Measurements from ENCODE around the gene PPP1R12B.
"Not testable (repeated sequence)": the region's sequence is repeated elsewhere in the genome, so short reads cannot be mapped to it uniquely, and the experiment has no call there.

PPP1R12B gene

GRCh38 chr1:202564958-202565495, 216.5 kb downstream of the PPP1R12B start:
- DNase-seq = no peak

DNA sequence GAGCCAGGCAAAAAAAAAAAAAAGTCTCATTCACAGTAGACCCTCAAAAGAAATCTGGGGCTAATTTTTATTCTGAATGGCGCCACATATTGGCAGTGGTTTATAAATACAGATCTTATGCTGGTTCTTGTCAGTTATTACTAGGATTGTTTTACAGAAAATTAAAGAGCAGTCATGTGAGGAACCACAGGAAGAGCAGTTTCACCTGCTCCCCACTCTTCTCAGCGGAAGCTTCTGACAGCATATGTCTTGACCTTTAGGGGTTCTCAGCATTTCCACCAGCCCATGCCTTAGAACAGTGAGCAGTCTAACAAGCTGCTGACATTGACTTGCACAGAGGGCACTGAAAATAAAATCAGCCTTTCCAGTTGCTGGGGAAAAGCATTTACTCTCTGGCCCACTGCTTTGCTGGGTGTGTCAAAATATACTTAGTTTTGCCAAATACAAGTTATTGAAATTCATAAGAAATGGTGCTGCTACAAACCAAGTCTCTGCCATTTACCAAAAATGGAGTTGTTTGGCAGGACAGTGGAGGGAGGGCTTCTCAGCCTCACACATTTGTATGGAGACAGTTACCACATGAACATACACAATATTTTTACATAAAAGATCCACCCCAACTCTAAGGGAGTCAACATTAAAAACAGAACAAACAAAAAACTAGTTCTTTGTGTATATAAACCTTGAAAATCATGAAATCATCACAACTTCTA, 217.5 kb downstream of the PPP1R12B start:
- no peak for DNase-seq

GRCh38 chr1:202567738-202568137, 219.2 kb downstream of the PPP1R12B start:
- no peak for DNase-seq

DNA sequence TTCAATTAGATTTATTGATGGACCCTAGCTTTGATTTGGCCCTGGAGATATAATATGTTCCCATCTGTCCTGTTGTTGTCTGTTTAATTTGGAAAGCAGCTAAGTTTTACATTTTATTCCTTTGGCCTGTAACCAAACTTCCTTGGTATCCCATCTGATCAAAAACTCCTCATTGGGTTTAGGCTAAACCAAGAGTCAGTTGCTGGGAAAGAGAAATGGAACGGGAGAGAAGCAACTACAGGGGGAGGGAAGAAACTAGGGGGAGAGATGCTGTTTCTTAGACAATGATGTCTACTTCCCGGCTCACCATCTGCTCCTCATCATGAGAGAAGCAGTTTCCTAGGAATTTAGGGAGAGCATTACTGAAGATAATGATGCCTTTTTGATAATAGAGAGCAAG, 219.9 kb downstream of the PPP1R12B start:
- no peak for DNase-seq

DNA sequence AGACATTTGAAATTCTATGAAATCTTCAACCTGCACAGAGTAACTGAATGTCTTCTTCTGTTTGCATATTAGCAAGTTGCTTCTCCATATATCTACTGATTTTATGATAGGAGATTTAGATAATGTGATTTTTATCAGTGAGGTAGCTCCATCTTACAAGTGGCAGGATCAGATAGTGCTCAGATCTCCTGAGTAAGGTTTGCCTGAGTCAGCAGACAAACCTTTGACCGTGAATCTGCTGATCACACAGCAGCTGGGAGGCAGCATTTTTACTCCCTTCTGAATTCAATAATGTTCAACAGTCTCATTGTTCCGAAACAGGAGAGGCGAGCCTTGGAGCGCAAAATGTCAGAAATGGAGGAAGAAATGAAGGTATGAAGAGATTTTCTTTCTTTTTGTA, 220.3 kb downstream of the PPP1R12B start:
- DNase-seq = no peak

- no peak for DNase-seq
These were observed 221.2 kb downstream of the PPP1R12B start for GRCh38 chr1:202569393-202570322.

DNA sequence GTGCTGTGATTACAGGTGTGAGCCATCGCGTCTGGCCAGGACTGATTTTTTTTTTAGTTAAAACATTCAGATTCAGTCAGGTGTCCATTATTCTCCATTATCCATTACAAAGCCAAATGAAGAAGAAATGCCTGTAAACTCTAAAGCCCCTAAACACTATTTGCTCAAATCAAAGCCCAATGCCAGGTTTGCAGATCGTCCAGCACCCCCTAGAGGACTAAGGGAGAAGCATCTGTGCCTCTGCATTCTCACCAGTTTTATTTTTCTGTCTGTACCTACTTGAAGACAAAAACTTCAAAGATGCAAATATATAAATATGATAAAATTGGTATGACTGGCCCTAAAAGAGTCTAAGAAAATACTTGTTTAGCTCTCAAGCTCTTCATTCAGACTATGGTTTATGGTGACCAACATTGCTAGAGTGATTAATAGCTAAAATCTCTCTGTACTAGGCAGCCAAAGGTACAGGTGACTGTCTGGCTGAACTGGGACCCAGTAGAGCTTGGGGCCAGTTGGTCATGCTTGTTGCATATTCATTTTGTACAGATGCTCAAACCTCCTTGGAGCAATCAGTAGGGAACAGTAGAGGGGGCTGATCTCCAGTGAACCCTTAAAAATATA, 223.3 kb downstream of the PPP1R12B start:
- no peak for DNase-seq

DNA sequence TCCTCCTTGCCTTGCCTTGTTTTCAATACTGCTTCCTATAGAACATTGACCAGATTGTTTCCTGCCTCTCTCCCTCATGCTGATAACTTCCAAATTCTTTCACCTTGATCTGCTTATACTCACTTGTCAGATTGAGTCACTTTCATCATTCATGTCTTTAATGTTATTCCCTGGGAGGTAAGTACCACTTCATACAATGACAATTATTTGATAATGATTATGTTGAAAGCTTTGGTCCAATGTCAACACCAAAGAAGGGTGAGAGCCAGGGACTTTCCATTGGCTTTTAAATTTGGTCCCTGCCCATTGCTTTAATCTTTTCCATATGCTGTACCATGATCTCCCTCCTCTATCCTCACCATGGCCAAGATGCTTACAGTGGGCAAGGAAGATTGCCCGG, 224.4 kb downstream of the PPP1R12B start:
- no peak for DNase-seq

DNA sequence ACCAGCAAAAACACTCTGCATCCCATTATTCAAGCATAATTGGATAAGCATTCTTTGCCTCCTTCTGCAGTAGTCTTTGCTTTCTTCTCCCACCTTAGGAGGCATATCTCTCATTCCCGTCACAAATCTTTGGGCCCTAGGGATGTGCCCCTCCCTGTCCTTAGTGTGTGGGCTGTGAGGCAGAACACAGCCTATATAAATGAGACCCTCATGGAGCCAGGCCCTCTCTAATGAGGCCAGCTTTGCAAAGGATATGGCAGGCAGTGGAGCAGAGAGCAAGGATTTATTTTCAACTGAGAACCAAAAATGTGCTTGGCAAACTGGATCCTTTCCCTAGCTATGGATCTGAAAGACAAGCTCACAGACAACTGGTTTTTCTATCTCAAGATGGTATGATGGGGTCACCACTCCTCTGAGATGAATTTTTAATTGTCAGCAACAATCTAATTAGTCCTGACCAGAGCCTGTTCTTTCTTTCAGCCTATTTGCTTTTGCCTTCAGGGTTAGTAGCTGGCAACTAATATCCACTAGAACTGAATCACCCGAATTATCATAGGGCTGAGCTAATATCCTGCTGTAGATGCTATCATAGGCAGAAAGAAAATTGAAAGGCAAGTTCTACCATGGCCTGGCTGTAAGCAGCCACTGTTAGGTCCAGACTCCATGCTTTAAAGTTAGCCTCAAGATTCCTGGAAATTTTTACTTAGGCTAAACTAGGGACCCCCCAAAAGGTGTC, 227.6 kb downstream of the PPP1R12B start:
- no peak for DNase-seq

DNA sequence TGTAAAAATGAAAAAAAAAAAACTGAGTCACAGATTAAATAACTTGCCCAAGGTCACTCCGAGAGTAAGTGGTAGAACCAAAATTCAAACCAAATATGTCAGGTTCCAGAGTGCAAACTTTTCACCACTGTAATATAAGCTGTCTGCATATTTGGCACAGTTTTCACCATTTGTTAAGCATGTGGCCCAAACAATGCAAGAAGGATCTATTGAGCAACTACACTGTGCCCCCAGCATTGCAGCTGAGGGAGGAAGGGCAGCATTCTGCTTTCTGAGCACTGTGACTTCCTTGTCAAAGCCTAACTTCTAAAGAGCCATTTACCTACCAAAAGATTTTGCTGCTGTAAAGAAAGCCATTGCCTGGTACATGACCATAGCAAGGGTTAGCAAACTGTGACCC, 228.3 kb downstream of the PPP1R12B start:
- DNase-seq = no peak

GRCh38 chr1:202577381-202577780, 228.9 kb downstream of the PPP1R12B start:
- DNase-seq = no peak

- no peak for DNase-seq
These were observed 229.6 kb downstream of the PPP1R12B start for GRCh38 chr1:202578001-202578504.

GRCh38 chr1:202578565-202578964, 230.1 kb downstream of the PPP1R12B start:
- DNase-seq = no peak

DNA sequence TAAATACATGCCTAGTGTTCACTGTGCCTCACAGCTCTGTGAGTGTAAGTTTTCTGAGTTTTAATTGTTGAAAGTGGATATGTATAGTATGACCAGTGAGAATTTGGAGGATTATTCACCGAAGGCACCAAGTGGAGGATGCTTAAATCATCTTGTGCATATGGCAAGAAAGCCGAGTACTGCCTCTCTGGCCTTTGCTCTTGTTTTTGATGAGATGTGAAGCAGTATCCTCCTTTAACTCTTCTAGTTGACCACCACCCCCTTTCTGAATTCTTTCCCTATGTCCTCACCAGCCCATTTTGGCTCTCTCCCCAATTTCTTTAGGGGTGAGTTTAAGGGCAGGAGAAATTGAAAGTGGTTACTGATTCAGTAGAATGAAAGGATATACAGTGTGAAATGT, 231.3 kb downstream of the PPP1R12B start:
- no peak for DNase-seq

DNA sequence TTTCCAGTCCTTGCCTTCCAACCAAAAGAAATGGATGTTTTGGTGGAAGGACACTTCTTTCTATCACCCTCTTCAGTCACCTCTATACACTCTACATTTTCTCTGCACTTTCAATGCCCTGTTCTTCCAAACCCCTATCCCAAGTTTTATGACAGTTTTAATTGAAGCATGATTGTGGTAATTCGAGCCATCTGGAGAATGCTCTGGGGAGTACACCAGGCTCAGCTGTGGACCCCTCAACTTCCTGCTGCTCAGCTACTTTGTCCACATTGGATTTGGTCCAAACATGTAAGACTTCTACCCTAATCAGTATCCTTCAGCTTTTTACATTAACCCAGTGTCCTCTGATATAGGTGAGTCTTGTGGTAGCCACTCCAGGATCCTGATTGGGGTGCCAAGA, 232.1 kb downstream of the PPP1R12B start:
- DNase-seq = no peak

GRCh38 chr1:202582350-202582749, 233.9 kb downstream of the PPP1R12B start:
- not testable (repeated sequence) for DNase-seq

DNA sequence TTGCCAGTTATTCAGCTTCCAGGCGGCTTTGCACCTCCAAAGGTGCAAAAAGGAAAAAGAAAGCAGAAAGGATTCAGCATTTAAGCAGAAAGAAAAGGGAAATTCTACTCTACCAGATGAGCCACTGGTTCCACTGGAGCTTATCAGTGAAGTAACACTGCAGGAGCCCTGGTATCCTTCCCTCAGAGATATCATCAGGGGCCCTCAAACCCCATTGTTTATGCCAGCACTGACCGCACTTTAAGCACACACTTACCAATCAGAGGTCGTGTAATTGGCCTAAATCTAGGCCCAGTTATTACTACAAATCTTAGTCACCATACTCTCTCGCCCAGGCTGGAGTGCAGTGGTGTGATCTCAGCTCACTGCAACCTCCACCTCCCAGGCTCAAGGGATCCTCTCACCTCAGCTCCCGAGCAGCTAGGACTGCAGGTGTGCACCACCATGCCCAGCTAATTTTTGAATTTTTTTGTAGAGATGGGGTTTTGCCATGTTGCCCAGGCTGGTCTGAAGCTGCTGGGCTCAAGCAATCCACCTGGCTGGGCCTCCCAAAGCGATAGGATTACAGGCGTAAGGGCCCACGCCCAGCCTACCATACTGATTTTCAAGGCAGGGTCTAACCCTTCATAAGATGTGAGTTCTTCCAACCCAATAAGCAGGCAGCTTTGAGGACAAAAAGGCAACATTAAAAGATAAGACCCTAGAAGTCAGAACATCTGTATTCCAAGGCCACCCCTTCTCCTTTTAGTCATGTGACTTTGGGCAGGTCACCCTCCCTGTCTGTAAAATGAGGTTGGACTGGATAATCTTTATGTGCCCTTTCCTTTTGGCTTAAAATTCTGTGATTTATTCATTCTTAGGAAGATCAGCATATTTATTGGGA, 236.4 kb downstream of the PPP1R12B start:
- DNase-seq = no peak

DNA sequence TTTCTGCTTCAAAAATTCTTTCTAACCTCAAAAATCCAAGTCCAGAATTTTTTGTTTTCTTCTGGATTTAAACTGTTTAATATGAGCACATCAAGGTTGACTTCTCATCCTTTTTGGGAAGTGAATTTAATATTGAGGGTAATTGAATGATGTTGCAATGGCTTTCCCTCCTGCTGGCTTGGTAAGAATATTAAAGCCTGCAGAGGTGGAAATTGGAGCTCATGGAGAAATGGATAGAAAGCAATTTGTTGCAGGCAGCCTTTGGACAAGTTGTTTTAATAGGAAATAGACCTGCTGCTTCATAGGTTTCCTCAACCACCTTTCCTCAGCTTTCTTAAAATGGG, 237.1 kb downstream of the PPP1R12B start:
- no peak for DNase-seq

DNA sequence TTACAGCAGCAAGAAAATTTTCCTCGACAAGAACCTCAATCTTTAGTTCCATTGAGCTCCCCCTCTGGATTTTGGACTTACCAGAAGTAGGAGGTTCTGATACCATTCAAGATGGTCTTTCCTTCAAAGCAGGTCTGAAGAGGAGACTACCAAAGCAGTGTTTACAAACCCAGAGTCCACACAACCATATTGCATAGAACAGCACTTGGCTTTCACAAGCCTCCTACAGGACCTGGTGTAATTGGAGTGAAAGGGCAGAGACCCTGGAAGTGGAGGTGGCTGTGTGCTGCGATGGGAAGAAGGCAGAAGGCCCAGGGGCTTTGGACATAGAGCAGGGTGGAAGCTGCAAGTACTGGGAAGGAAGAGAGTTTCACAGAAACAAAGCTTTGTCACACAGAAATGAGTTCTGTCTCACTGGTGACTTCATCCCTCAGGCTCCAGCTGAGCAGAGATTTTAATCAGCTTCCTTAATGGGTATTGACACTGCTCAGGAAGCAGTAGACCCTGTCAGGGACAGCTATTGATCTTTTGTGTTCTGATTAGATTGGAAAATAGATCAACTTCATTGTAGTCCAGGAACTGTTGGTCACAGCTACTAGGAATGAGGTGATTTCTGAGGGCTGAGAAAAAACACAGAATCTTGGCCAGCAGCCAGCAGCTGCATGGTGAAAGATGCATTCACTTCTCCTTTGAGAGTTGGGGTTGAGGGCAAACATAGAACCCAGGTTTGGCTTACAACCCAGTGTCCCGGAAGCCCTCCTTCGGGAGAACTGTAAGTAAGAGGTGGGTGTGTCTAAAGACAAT, 237.7 kb downstream of the PPP1R12B start:
- no peak for DNase-seq

DNA sequence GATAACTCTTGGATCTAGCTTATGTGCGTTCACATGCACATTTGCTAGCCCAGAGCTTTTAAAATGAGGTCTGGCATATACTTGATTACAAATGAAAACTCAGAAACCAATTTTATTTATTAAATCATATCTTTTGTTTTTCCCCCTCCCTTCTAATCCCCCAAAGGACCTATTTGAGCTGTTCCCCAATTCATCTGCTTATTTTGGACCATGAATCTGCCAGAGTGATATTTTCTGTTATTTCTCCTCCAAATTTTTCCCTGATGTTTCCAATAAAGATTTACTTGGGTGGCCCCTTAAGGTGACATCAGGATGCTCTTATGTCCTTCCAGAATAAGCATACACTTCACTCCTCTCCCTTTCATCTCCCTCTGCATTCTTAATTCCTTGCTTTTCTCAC, 238.4 kb downstream of the PPP1R12B start:
- DNase-seq = no peak

All from cerebellar nuclear complex (tissue), 1 donor.